Liver (tissue), 3 donors: ENCODE data around the gene NPC2.

ENCODE experiments used
- CTCF ChIP-seq: fragments of 150-350 bp; IDR thresholded peaks from 2 replicates; pipeline ENCODE4 v1.5.1; 2017; ENCODE audit warnings: improper control_type of control experiment, low read depth, low read length; ENCODE audit not compliant: missing input control
- JUND ChIP-seq, 2 donors: IDR thresholded peaks; 2 replicates each; pipeline ENCODE4 v1.6.1; 2016; ENCODE audit warnings: antibody characterized with exemption in 2 of 2
- MAX ChIP-seq: IDR thresholded peaks from 2 replicates; pipeline ENCODE4 v1.6.1; 2016; ENCODE audit warnings: antibody characterized with exemption
- REST ChIP-seq: IDR thresholded peaks from 2 replicates; pipeline ENCODE4 v1.6.1; 2016; ENCODE audit warnings: antibody characterized with exemption, mild to moderate bottlenecking
- SP1 ChIP-seq: IDR thresholded peaks from 2 replicates; pipeline ENCODE4 v1.6.1; 2018; ENCODE audit warnings: antibody characterized with exemption, mild to moderate bottlenecking
- TAF1 ChIP-seq: conservative IDR thresholded peaks from 2 replicates; pipeline ENCODE4 v1.6.1; 2016; ENCODE audit warnings: antibody characterized with exemption, mild to moderate bottlenecking
- donor health status: healthy.
- donor health status: healthy.

- TF ChIP-seq MAX, result no peak
- TF ChIP-seq CTCF, result no peak
- no peak for TF ChIP-seq SP1
- TF ChIP-seq TAF1, result no peak
- no peak for TF ChIP-seq REST
- TF ChIP-seq JUND (IDR thresholded peaks at IDR 0.05), result no peak
Measured at GRCh38 chr14:74500417-74501134, 7.5 kb upstream of the NPC2 start.
